Stimulated activated CD8-positive, alpha-beta memory T cell treated with anti-CD3 and anti-CD28 coated beads, Interleukin-12 subunit alpha, Interleukin-12 subunit beta, amount 100 ng/mL, for 24 hours (primary cell): ENCODE results near the gene ZNF789.
"Not testable (repeated sequence)": the region's sequence is repeated elsewhere in the genome, so short reads cannot be mapped to it uniquely, and the experiment has no call there.

ENCODE experiments used
- DNase-seq: peaks from one replicate; pipeline ENCODE4 v3.0.0-alpha.2; 2020; ENCODE audit errors: extremely low read depth

Gene ZNF789

DNA sequence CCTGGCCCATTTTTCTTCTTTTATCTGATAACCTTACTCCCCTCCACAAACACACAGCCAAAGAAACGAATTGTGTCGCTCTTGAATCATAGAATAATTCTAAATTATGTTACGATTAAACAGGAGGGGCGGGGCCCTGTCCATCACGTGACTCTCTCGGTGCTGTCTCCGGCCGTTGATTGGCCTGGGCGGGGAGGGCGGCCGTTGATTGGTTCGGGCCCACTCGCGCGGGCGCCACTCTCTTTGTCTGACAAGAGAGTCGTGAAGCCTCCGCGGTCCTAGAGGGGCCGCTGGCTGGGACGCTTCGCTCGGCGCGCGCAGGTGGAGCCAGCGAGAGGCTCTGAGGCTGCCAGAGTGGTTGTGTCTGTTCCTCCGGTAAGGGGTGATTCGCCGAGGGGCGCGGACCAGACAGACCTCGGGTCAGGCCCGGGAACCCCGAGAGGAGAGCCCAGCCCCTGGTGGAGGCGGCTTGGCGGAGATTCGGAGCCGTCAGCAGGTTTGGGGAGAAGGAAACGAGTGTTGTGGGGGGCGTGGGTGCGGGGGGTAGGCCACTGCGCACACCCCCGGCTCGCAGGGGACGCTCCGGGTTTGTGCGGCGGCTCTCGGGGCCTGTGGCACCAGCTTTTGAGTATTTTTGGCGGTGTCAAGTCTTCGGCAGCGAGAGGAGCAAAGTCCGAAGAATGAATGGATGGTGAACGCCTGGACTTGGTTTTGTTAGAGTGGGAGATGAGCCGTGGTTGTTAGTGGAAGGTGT, at the start of gene ZNF789:
Gene ZNF789 (plus strand): TSS at position 330 of the 754 bp plus-strand sequence. CDS start 3,567 bp downstream, outside the sequence.
- DNase-seq, result peak; percentile 98

DNA sequence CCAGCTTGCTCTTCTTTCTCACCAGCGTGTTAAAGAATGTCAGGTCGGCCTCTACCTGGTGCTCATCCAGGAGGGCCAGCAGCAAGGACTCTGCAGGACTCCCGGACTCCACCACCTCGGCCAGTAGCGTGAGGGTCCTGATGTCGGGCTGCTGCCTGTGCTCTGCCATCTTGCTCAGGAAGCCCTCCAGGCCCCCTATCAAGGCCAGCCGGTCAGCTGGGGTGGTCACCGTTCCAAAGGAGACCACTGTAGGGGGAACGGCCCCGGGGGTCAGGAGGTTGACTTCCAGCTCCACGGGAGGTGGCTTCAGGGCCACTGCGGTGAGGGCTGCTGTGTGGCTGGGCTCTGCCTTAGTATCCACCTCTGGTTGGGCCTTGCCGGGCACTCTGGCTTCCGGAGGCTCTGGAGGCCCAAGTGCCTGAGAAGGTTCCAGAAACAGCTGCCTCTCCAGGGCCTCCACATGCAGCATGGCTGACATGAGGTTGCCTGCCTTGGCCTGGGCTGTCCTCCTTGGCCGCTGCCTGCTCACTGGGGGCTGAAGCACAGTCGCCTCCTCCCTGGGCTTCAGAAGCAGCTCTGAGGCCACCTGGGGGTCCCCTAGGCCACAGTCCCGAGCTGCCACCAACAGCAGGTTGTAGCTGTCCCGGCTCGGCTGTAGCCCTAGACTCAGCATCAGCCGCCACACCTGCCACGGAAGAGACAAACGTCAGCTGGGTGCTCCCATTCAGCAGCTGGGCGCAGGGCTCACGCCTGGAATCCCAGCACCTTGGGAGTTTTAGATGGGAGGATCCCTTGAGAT, 47.6 kb upstream of the ZNF789 start:
- DNase-seq, result no peak

DNA sequence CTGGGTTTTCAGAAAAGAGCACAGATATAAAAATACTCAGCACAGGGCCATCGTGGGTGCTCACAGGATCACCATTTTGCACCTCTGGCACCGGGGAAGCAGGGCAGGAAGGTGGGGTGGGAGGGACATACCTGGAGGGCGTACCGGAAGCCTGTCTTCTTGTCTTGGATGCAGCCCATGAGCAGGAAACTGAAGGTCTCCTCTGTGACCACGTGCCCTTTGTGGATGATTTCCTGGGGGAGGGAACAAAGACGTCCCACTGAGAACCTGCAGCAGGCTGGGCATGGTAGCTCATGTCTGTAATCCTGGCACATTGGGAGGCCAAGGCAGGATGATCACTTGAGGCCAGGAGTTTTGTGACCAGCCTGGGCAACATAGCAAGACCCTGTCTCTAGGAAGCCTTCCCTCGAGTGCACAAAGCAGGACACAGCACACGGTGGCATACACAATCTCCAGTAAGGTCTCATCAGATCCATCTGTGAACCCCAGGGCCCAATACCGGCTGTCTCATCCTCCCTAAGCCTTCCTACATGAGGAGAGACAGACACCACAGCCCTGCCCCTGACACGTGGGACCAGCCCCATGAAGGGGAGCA, 43.6 kb upstream of the ZNF789 start:
- DNase-seq, result no peak

DNA sequence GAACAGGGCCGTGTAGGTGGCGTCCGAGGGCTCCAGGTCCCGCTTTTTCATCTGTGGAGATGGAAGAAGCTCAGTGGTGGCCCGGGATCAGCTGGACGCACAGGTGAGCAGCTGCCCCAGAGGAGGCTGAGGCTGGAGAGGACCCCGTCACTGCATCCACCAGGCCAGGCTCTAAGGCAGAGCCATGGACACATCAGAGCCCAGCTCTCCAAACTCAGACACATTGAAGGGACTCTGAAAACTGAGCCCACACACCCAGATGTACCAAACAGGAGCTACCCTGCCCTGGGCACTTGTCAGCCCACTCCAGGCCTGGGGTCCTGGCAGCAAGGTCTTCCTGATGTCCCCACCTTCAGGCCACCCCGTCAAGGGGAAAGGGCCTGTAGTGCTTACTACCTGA, 42.9 kb upstream of the ZNF789 start:
- DNase-seq, result no peak

DNA sequence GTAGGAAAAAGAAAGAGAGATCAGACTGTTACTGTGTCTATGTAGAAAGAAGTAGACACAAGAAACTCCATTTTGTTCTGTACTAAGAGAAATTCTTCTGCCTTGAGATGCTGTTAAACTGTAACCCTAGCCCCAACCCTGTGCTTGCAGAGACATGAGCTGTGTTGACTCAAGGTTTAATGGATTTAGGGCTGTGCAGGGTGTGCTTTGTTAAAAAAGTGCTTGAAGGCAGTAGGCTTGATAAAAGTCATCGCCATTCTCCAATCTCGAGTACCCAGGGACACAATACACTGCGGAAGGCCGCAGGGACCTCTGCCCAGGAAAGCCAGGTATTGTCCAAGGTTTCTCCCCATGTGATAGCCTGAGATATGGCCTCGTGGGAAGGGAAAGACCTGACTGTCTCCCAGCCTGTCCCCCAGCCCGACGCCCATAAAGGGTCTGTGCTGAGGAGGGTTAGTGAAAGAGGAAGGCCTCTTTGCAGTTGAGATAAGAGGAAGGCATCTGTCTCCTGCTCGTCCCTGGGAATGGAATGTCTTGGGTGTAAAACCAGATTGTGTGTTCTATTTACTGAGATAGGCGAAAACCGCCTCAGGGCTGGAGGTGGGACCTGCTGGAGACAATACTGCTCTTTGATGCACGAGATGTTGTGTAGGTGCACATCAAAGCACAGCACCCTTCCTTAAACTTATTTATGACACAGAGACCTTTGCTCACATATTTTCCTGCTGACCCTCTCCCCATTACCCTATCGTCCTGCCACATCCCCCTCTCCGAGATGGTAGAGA, 40.7 kb upstream of the ZNF789 start:
- not testable (repeated sequence) for DNase-seq

DNA sequence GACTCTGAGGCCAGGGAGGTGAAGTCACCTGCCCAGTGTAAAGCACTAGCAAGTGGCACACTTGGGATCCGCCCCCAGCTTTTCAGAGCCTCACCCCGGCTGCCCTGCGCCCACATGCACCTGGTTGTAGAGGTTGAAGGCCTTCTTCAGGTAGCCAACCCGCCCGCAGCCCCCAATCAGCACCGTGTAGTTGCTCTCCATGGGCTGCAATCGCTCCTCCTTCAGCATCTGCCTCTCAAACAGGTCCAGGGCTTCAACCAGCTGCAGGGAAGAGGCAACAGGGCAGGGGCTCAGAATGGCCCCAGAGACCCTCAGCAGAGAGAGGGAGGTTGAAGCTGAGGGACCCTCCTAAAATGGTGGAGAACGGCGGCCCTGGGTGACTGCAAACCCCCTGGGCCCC, 39.5 kb upstream of the ZNF789 start:
- DNase-seq, result no peak

DNA sequence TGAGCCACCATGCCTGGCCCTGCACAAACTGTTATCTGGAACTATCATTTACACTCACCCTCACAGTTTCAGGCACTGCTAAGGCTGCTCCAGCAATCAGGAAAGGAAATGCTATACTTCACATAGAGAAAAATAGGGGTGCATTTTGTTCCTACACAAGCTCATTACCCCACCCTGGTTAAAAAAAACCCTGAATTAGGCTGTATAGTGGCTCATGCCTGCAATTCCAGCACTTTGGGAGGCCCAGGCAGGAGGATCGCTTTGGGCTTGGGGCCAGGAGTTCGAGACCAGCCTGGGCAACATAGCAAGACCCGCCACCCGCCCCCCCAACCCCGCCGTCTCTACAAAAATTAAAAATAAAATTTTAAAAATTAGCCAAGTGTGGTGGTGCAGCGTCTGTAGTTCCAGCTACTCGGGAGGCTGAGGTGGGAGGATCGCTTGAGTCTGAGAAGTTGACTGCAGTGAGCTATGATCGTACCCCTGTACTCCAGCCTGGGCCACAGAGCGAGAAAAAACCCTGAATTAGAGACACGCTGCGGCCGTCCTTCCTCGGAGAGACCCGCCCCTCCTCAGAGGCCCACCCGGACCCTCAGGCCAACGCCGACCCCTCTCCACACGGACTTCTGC, 34.6 kb upstream of the ZNF789 start:
- no peak for DNase-seq

DNA sequence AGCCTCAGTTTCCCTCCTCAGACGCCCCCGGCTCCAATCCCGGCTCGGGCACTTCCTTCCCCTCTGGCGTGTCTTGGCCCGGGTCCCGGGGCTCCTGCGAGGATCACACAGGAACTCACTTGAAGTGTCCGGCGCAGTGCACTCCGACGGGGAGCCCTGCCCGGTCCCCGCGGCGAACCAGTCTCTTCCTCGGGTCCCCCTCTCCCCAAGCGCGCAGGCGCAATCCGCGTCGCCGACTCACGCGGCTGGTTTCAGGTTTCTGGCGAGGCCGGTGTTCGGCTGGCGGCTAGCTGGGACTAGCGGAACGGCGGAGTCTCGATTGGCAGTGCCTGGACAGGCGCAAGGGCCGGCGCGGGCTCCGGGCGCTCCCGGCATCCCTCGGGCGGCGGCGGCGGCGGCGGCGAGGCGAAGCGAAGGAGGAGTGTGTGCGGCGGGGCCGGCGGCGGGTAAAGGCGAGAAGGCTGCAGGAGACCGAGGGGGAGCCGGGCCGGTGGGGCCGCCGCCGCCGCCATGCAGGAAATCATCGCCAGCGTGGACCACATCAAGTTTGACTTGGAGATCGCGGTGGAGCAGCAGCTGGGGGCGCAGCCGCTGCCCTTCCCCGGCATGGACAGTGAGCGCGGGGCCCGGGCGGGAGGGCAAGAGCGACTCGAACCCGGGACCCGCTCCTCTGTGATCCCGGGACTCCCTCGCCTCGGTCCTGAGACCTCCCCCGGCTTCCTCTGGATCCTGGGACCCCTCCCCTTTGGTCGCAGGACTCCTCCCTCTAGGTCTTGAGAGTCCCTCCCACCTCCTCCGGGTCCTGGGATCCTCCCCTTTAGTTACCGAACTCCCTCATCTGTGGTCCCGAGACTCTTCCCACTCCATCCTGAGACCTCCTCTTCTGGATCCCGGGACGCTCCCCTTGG, 33.9 kb upstream of the ZNF789 start, which contains the start of the genes CPSF4 and PTCD1:
Gene CPSF4 (plus strand): TSS at position 371 of the 908 bp plus-strand sequence. CDS start 140 bp downstream, at position 511.
Gene PTCD1 (minus strand): TSS at position 226 of the 908 bp plus-strand sequence. CDS start 3,556 bp downstream, outside the sequence.
- peak; percentile 85 for DNase-seq

DNA sequence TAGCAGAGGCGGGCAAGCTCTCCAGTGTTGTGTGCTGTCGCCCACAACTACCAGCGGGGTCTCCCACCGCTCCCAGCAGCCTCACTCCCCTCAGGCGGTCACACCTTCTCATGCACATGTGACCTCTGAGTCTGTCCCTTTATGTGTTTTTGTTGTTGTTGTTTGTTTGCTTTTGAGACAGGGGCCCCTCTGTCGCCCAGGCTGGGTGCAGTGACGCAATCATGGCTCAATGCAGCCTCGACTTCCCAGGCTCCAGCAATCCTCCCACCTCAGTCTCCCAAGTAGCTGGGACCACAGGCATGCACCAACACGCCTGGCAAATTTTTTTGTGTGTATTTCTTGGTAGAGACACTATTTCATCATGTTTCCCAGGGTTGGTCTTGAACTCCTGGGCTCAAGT, 32.5 kb upstream of the ZNF789 start:
- no peak for DNase-seq

DNA sequence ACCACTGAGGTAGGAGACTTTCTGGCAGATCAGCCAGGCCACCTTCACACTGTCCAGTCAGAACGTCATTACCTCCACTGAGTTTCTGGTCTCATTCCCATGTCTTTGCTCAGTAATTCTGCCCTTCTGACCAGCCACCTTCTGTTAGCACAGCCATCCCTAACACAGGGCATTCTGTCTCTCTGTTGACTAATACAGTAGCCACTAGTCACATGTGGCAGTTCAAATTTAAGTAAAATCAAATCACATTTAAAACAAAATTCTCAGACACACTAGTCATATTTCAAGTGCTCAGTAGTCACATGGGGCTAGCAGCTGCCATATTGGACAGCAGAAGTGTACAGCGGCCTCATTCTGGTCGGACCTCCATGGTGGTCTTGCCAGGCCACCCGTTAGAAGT, 26.6 kb upstream of the ZNF789 start:
- no peak for DNase-seq

DNA sequence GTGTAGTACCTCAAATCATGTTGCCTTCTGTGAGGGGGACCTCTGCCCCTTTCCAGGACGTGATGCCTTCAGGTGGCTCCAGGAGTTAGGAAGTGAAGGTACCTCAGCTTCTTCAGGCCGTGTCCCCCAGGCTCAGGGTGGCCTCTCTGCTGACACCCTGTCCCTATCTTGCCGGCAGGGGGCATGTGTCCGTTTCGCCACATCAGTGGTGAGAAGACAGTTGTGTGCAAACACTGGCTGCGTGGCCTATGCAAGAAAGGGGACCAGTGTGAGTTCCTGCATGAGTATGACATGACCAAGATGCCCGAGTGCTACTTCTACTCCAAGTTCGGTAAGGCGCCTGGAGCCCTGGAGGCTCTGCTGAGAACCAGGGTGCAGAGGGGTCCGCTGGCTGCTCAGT, 24.7 kb upstream of the ZNF789 start:
- DNase-seq, result no peak

DNA sequence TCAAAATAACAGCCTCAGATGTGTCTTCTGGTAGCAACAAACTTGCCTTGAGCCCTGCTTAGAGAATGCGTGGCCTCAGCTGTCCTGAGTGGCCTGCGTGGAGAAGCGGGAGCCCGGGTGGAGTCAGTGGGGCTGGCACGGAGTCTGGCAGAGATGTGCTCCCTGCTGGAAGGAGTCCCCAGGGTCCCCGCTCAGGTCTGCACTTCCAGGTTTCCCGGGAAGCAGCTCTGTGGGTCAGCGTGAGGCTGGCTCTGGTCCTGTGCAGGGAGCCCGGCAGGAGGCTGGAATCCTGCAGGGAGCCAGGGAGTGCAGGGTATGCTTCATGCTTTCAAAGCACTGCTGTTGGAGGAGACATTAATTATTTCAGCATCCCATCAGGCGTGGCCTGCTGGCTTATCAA, 23.8 kb upstream of the ZNF789 start:
- DNase-seq, result no peak

DNA sequence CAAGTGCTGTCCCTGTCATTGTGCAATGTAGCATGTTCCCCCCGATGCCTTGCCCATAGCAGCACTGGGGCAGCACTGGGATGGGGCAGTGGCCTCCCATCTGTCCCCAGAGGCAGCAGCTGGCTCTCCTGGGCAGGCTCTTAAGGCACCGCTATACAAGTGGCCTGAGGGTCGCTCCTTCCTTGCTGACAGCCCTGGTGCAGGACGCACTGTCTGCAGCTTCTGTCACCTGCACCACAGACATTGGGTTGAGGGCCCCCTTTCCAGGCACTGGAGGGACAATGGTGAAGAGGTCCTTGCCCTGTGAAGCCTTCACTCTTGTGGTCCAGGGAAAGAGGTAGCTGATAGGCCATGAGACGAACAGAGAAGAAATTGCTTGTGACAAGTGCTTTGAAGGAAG, 23.4 kb upstream of the ZNF789 start:
- no peak for DNase-seq

DNA sequence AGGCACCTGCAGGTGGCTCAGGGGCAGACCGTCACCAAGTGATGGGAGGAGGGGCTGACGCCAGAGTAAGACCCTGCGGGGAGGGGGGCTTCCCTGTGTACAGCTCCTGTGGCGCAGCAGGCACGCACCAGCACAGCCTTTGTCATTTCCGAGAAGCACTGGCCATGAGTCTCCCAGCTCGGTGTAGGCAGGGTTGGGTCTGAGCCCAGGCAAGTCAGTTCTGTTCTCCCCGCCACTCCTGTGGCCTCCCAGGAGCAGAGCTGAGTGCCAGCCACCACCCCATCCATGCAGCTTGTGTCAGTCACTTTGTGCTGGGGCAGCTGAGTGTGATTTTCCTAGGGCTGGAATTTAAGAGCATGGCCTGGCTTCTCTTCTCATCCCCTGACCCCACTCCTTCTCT, 20.8 kb upstream of the ZNF789 start:
- DNase-seq, result no peak

DNA sequence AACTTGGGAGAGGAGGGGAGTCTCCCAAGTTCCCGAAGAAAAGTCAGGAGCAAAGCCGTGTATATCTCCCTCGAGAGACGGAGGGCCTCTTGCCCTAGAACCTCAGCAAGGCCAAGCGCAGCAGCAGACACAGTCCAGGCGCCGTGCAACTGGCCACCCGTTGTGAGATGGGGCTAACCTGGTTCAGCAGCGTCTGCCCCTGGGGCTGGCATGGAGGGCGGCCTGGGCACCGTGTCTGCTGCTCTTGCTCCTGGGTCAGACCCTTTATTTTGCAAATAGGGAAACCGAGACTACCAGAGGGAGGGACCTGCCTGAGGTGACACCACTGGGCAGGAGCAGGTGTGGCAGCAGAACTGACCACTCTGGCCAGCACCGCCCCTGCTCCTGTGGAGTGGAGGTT, 20.1 kb upstream of the ZNF789 start:
- no peak for DNase-seq

DNA sequence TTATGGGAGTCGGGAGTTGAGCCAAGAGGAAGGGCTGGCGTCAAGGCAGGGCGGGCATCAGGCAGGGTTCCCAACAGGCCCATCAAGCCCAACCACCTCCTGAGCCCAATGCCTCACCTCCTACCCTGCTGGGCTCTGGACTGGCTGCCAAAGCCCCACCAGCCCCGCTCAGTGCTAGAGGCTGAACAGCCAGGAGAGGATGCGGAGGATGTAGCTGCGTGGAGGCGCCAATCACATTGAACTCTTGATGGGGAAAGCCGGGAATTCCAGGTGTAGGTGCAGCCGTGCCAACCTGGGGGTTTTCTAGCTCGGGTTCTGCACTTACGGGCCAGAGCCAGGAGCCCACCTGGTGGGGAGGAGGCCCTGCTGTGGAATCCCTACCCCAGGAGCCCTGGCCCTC, 19.6 kb upstream of the ZNF789 start:
- DNase-seq, result no peak

DNA sequence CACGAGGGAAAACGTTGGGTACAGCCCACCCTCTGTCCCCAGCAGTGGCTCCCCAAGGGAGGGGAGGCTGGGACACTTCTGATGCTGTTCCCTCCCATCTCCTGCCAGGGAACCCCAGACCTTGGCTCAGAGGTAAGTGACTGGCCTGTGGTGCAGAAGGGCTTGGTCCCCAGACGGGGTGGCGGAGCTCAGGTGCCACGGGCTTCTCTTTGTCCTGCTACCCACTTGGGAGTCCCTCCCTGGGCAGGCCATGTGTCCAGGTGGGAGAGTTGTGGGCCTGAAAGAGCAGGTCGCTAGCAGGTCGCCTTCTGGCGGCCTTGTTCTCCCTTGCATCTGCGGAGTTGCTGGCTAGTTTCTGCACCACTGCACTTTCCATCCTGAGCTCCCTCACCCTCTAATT, 16.8 kb upstream of the ZNF789 start:
- no peak for DNase-seq

DNA sequence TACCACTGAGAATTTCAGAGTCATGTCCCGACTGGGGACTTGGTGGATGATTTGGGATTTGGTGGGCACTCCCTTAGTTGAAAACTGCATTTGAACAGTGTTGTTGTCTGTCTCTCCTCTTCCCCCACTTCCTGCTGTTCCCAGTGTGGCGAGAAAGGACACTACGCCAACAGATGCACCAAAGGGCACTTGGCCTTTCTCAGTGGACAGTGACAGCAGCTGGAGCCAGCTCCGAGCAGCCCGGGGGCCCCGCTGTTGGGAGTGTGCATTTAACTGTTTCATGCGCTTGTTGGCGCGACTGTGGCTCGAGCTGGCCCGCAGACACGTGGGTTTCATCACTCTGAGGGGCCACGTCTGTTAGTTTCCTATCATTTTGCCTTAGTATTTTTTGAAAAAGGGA, 16.4 kb upstream of the ZNF789 start:
- no peak for DNase-seq

DNA sequence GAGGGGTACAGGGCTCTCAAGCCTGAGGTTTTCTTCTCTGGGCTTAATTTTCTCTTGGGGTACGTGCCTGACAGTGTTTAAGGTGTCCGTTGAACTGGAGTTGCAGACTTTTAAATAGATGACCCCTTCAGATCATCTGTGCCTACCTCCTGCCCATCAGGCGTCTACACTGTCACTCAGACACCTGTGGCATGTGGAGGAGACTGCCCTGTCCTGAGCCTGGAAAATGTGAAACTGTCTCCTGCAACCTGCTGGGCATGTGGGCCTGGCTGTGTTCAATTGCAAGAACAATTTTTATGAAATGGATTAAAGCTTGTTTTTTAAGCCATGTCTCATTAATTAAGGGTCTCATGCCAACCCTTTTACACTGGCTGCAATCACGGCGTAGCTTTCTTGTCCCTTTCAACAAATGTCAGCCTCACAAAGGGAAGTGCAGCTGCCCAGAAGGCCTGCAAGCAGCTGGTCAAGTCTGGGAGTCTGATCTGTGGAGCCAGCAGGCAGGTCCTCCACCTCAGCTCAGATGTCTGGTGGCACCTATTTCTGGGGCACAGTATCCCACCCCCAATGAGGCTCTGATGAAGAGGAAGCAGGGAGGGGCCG, 15.5 kb upstream of the ZNF789 start:
- DNase-seq, result no peak
